Body of pancreas (tissue), 4 donors: Measurements from ENCODE around the gene CCBE1. TPM values are rescaled to one million over a fixed set of nuclear protein-coding genes. Genes with fewer than 3 reads are reported as not detected.

ENCODE experiments used
- ATAC-seq: fragments of 150-250 bp; one replicate; pipeline ENCODE4 v1.9.1; 2016
- DNase-seq, 4 donors: peaks; one replicate each; pipeline ENCODE4 v3.0.0-alpha.2; 2019
- H3K27ac ChIP-seq, 4 donors: fragments of 200-600 bp; sonication (generic); 1 replicate in 3 of 4; 2 replicates in 1 of 4; pipeline versions ENCODE4 v1.5.1 to v1.6.1; 2016 to 2019; ENCODE audit warnings: mild to moderate bottlenecking in 1 of 4, mixed read lengths in 1 of 4, moderate library complexity in 1 of 4
- H3K27me3 ChIP-seq, 2 donors: fragments of 200-600 bp; sonication (generic); one replicate each; pipeline ENCODE4 v1.6.0; 2016; ENCODE audit warnings: mild to moderate bottlenecking in 1 of 2
- H3K36me3 ChIP-seq, 2 donors: fragments of 200-600 bp; sonication (generic); replicated peaks in 1 of 2; 2 replicates each; pipeline ENCODE4 v1.5.1; 2016; ENCODE audit warnings: low read depth in 2 of 2; ENCODE audit not compliant: insufficient read depth in 1 of 2
- H3K4me1 ChIP-seq: fragments of 200-600 bp; sonication (generic); one replicate; pipeline ENCODE4 v1.6.0; 2016
- H3K4me3 ChIP-seq, 2 donors: fragments of 200-600 bp; sonication (generic); 1 replicate in 1 of 2; 2 replicates in 1 of 2; pipeline ENCODE4 v1.5.1; 2016 to 2019
- H3K9me3 ChIP-seq, 3 donors: fragments of 200-600 bp; sonication (generic); 1 replicate in 2 of 3; 2 replicates in 1 of 3; pipeline ENCODE4 v1.5.1; 2016
- CTCF ChIP-seq, 7 experiments: fragments of 450-650 bp in 4 of 7; fragments of 200-600 bp in 3 of 7; sonication (generic) in 3 of 7; IDR thresholded peaks; one replicate each; pipeline ENCODE4 v1.5.1; 2016 to 2019; ENCODE audit warnings: antibody characterized with exemption in 7 of 7
- POLR2A ChIP-seq, 3 donors: fragments of 450-650 bp; IDR thresholded peaks; one replicate each; pipeline ENCODE4 v1.6.1; 2016; ENCODE audit warnings: antibody characterized with exemption in 3 of 3, mild to moderate bottlenecking in 2 of 3
- WGBS, 2 donors: methylation state at CpG; one replicate each; pipeline ENCODE4 v1.1.5; 2017; 5-methylcytosine and 5-hydroxymethylcytosine counted together
- intact Hi-C: fragments of 100-400 bp; cut with DNase I; formaldehyde crosslinking; loops from one replicate; pipeline ENCODE4 v1.15.1; 2023
- total RNA-seq, 2 donors: library from RNA; depleted of rRNA; stranded (reverse); fragments of >200 nt; gene quantifications; one replicate each; pipeline ENCODE4 v1.1.0, GENCODE V29; 2016

CCBE1 gene
- total RNA-seq, 2 donors from 2014 or later: 0.99 to 4.4 TPM

GRCh38 chr18:59704146-59704545 lies 6.9 kb upstream of the CCBE1 start:
- no peaks in the 10 kb centered on the region for H3K36me3 ChIP-seq
- no peaks in the 10 kb centered on the region for H3K9me3 ChIP-seq
- no peaks in the 10 kb centered on the region for H3K4me1 ChIP-seq
- intact Hi-C loops: no loop called here
- ATAC-seq (no peak), DNase-seq (no peak)
- no peaks in the 10 kb centered on the region for H3K27me3 ChIP-seq
- no peak overlapping the region for H3K27ac ChIP-seq
- WGBS, 2 donors: 82 to 85% methylated on average over 1 of the region's 1 CpG
- no peak overlapping the region for H3K4me3 ChIP-seq
- TF ChIP-seq CTCF (IDR thresholded peaks at IDR 0.05) (no peak), POLR2A (IDR thresholded peaks at IDR 0.05) (no peak)

- Histone ChIP-seq H3K4me1 (peaks cover 19% of the 10 kb centered on the region), H3K27ac (no peak overlapping the region), H3K4me3 (no peak overlapping the region), H3K36me3 (no peaks in the 10 kb centered on the region), H3K27me3 (peaks cover 0 to 18% of the 10 kb centered on the region in 2 donors), H3K9me3 (no peaks in the 10 kb centered on the region)
- intact Hi-C loops: no loop called here
- 38 to 52% methylated on average over 3 of the region's 3 CpGs for WGBS, 2 donors
- DNase-seq (no peak), ATAC-seq (no peak)
- TF ChIP-seq POLR2A (IDR thresholded peaks at IDR 0.05) (no peak), CTCF (IDR thresholded peaks at IDR 0.05) (no peak)
These were observed 4.0 kb upstream of the CCBE1 start for GRCh38 chr18:59701272-59701671.

- no peak for DNase-seq
These were observed 3.3 kb upstream of the CCBE1 start for GRCh38 chr18:59700535-59700967.

GRCh38 chr18:59699750-59700534 lies 2.7 kb upstream of the CCBE1 start:
- Histone ChIP-seq H3K4me3 (no peak overlapping the region), H3K4me1 (peaks cover 22% of the 10 kb centered on the region), H3K9me3 (no peaks in the 10 kb centered on the region), H3K36me3 (no peaks in the 10 kb centered on the region), H3K27ac (no peak overlapping the region), H3K27me3 (peaks cover 0 to 26% of the 10 kb centered on the region in 2 donors)
- ATAC-seq (no peak), DNase-seq (no peak)
- intact Hi-C loops: no loop called here
- 82 to 85% methylated on average over 8 of the region's 8 CpGs for WGBS, 2 donors
- TF ChIP-seq CTCF (IDR thresholded peaks at IDR 0.05) (no peak), POLR2A (IDR thresholded peaks at IDR 0.05) (no peak)

More at GRCh38 chr18:59700535-59700967, 3.3 kb upstream of the CCBE1 start:
- no peak overlapping the region for H3K4me3 ChIP-seq
- H3K9me3 ChIP-seq: no peaks in the 10 kb centered on the region
- intact Hi-C loops: no loop called here
- H3K27ac ChIP-seq: no peak overlapping the region
- no peak for TF ChIP-seq POLR2A (IDR thresholded peaks at IDR 0.05)
- no peak for TF ChIP-seq CTCF (IDR thresholded peaks at IDR 0.05)
- 55 to 71% methylated on average over 3 of the region's 3 CpGs for WGBS, 2 donors
- no peak for ATAC-seq
- peaks cover 22% of the 10 kb centered on the region for H3K4me1 ChIP-seq
- no peaks in the 10 kb centered on the region for H3K36me3 ChIP-seq
- H3K27me3 ChIP-seq: peaks cover 0 to 23% of the 10 kb centered on the region in 2 donors

GRCh38 chr18:59699061-59699460 lies 1.8 kb upstream of the CCBE1 start:
- TF ChIP-seq CTCF (IDR thresholded peaks at IDR 0.05) (no peak), POLR2A (IDR thresholded peaks at IDR 0.05) (no peak)
- no peak for DNase-seq
- intact Hi-C loops: no loop called here
- Histone ChIP-seq H3K4me1 (peaks cover 22% of the 10 kb centered on the region), H3K27ac (no peak overlapping the region), H3K36me3 (no peaks in the 10 kb centered on the region), H3K27me3 (peaks cover 0 to 26% of the 10 kb centered on the region in 2 donors), H3K4me3 (no peak overlapping the region), H3K9me3 (no peaks in the 10 kb centered on the region)
- 65 to 67% methylated on average over 1 of the region's 1 CpG for WGBS, 2 donors
- no peak for ATAC-seq
